GM19372 (cell line): ENCODE data around the gene CCDC57.

Source experiments
- ATAC-seq: cut with Tn5 transposase; IDR thresholded peaks from one replicate; pipeline ENCODE4 v1.9.1; 2021; ENCODE audit warnings: mild to moderate bottlenecking, low read depth, moderate library complexity; ENCODE audit not compliant: unreplicated experiment

The CCDC57 gene

DNA sequence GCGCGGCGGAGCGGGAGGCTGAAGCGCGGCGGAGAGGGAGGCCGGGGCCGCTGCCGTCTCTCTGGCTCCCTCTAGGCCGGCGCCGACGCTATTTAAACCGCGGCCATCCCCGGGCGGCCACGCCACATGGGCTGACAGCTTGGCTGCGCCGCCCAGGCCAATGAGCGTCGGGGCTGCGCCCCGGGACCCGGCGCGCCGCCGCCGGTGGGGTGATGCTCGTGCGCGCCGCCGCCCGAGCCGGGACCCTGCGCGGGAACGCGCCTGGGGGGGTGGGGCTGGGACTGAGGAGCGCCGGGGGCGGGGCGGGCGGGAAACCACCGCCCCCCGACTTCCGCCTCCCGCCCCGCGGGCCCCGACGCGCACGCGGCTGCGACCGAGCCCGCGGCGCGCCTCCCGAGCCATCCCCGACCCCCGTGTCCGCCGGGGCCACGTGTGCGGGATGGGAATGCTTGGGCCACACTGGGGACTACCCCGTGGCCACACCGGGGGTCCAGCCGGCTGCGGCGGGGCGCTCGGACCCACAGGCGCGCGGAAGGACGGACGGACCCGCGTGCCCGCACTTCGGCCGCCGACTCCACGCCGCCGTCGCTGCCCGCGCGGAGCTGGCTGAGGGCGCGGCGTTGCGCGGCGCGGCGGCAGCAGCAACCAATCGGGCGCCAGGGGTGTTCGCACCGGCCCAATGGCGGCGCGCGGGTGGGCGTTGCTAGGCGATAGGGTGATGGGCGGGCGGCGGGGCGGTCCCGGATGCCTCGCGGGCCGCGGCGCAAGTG lies 114.3 kb downstream of the CCDC57 start, which contains the start of gene FASN:
TSS of gene FASN (minus strand) at position 68 of the 770 bp plus-strand sequence. CDS start 1,791 bp downstream, outside the sequence.
- ATAC-seq = peak; percentile 61

DNA sequence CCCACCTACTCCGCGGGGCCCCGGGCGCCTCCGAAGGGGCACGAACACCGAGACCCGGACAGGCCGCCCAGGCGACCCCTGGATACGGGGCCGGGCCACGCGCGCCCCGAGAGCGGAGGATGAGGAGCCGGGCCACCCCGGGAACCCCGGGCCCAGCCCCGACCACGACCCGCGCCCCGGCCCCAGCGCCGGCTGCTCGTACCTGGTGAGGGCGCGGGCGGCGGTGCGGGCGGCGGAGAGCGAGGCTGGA lies 114.8 kb downstream of the CCDC57 start:
- no peak for ATAC-seq

DNA sequence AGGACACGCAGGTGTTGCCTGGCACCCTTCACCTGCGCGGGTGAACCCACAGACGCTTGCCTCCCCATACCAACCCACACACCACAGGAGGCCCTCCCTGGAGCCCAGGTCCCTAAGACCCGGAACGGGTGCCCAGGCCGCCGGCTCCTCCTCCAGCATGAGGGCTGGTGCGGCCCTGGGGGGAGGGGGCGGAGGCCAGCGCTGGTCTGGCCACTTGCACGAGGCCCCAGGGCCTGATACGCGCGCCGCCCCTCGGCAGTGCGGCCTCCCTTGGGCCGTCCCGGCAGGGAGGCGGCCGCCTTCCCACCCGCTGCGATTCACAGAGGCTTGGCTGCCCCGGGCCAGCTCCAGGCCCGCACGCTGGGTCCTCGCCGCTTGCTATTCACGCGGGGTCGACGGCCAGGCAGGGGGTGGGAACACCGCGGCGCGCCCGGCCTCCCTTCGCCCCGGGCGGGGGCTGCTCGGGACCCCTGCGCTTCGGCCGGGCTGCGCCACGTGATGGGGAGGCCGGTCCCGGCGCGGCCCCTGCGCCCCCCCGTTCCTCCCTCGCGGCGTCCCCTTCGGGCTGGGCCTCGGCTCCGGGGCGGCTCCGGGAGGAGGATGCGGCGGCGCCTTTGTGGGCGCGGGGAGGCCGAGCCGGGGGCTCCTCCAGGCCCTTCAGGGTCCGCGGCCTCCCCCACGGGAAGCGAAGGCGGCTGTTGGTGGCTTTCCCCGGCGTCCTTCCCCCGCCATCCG lies 115.3 kb downstream of the CCDC57 start:
- peak; percentile 2 for ATAC-seq

DNA sequence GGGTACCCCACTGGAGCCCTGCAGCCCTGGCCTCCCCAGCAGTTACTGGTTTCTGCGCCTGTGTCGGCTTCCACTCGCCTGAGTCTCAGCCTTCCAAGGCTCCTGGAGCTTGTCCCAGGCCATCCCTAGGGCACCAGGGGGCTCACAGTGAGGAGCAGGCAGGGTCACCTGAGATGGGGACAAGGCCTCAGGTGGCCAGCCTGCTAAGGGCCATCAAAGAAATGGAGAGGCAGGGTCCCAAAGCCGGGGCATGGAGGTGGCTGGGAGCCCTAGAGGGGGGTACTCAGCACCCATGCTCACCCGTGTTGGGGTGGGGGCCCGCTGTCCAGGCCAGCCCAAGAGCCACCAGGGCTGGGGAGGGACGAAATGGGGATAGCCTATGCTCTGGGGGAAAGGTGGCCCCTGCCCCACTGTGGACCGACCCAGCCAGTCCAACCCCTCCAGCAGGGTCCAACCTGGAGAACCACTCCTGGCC lies 115.9 kb downstream of the CCDC57 start:
- ATAC-seq = no peak

DNA sequence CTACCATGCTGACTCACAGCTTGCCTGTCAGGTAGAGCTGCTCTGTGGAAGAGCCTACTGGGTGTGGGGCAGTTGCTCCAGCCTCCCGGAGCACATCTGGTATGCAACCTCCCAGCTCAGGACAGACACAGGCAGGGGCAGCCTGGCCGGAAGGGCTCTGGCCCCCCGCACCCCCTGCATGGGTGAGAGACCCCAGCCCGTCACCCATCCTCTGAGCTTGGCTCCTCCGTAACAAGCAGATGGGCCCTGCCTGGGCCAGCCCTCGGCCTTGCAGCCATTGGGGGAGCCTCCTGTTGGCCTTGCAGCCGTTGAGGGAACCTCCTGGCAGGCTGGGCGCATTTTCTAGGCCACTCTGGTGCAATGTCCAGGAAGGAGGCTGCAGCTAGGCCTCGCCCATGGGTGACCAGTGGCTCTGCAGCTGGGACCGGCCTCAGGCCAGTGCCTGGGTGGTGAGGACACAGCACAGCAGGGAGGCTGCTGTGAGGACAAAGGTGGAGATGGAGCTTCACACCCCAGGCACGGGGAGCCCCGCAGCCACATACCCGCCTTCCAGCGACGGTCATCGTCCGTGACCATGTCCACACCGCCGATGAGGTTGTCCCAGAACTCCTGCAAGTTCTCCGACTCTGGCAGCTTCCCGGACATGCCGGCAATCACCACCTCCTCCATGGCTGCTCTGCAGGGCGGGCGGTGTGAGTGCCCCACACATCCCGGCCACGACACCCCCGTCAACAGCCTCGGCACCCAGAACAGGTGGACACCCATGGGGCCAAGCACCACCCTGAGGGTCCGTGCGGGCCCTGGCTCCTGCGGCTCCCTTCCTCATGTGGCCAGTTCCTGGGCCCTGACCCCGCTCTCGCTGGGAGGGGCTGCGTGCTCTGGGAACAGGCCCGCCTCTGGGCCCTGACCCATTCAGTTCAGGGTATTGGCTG lies 116.6 kb downstream of the CCDC57 start:
- no peak for ATAC-seq

DNA sequence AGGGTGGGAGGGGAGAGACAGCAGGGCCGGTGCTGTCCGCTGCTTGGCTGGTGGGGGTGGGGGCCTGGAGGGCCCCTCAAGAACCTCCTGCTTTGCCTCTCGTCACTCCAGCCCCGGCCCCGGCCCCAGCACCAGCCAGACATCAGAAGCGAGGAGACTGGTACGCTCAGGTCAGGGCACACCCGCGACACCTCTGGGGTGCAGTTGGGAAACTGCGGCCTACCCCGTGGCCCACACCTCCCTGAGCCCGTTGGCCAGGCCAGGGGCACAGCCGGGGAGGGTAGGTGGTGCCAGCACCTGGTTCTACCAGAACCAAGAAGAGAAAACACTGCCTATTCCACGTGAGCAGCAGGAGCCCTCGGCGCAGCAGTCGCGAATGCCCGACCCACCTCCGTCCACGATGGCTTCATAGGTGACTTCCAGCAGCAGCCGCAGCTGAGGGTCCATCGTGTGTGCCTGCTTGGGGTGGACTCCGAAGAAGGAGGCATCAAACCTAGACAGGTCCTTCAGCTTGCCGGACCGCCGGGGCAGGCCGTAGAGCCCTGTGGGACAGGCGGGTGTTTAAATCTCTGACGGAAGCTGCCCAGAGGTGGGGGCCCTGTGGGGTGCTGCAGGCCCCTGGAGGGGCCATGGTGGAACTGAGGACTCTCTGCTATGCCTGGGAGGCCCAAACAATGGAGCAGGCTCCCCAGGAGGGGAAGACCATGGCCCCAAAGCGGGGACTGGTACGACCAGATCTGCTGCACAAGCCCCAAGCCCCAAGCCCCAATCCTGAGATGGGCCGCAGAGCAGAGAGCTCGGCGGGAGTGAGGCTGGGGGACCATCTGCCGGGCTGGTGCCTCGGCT lies 117.5 kb downstream of the CCDC57 start:
- no peak for ATAC-seq

DNA sequence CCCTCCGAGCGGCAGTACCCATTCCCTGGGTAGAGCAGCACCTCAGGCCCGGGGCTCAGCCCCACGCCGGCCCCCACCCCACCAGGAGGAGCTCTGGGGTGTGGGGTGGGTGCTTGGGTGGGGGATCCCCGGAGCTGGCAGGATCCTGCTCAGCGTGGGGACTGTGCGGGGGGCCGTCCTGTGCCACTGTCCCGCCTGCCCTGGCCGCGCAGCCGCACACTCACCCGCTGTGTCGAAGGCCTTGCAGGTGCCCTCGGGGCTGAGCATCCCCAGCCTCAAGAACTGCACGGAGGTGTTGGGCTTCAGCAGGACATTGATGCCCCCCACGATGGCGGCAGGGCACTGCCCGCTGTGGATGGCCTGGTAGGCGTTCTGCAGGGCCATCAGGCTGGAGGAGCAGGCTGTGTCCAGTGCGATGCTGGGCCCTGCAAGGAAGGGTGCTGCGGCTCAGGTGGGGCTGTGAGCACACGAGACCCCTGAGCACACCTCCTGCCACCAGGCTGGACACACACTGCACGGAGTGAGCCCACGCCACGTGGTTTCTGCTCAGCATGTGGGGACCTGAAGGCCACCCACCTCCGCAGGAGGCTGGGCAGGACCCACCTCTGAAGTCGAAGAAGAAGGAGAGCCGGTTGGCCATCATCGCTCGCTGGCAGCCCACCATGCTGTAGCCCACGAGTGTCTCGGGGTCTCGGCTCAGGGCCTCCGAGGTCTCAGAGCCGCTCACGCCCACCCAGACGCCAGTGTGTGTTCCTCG lies 119.5 kb downstream of the CCDC57 start:
- ATAC-seq = no peak

DNA sequence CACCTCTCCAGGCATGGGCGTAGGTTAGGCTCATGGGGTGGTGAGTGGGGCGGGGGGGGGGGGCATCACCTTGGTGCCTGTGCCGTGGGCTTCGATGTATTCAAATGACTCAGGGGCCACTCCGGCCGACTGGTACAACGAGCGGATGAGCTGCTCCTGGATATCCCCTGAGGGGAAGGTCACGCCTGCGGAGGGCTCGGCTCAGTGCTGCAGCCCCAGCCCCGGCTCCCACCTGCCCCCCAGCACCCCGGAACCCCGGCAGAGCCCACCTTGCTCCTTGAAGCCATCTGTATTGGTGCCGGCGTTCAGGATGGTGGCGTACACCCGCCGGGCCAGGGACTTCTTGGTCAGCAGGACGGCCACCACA lies 120.0 kb downstream of the CCDC57 start:
- ATAC-seq = no peak

DNA sequence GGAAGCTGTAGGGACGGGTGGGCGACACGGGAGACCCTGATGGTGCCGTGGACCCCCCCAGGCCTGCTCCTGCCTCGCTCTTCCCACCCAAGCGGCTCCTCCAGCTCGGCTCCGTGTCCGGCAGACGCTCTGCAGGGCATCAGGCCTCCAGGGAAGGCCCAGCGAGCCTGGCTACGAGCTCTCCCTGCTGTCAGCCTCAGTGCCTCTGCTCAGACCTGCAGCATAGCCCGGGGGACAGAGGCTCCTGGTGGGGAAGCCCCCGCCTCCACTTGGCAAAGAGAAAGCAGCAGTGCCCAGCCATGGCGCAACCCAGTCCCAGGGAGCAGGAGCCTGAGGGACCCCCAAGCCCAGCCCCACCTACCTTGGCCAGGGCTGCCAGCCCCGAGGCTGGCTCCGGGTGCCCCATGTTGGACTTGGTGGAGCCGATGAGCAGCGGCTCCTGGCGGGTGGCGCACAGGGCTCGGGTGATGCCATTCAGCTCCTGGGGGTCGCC lies 120.5 kb downstream of the CCDC57 start:
- ATAC-seq = no peak

DNA sequence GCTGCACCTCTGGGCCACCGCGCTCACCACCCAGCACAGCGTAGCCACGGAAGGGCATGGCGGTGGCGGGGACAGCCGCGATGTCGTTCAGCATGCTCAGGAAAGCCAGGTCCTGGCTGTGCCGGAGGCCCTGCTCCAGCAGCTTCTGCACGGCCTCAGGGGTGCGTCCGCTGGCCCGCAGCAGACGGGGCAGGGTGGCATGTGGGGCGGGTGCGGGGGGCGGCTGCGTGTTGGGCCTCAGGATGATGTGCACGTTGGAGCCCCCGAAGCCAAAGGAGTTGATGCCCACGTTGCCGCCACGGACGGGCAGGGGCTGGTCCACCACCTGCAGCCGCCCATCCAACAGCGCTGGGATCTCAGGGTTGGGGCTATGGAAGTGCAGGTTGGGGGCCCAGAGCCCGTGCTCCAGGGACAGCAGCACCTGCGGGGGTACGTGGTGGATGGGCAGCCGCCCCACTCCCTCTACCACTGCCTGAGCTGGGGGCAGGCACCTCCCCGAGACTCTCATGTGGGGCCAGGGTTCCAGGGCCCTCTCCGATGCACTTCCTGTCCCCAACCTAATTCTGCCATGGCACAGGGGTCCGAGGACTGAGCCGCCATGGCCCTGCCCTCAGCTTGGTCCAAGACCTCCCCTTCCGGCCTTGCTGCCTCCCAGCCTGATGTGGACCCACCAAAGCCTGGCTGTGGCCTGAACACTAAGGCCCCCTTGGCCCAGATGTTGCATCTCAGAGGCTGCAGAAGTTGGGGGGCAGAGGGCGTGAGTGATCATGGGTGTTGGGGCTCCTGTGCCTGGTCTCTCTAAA lies 121.2 kb downstream of the CCDC57 start:
- no peak for ATAC-seq

DNA sequence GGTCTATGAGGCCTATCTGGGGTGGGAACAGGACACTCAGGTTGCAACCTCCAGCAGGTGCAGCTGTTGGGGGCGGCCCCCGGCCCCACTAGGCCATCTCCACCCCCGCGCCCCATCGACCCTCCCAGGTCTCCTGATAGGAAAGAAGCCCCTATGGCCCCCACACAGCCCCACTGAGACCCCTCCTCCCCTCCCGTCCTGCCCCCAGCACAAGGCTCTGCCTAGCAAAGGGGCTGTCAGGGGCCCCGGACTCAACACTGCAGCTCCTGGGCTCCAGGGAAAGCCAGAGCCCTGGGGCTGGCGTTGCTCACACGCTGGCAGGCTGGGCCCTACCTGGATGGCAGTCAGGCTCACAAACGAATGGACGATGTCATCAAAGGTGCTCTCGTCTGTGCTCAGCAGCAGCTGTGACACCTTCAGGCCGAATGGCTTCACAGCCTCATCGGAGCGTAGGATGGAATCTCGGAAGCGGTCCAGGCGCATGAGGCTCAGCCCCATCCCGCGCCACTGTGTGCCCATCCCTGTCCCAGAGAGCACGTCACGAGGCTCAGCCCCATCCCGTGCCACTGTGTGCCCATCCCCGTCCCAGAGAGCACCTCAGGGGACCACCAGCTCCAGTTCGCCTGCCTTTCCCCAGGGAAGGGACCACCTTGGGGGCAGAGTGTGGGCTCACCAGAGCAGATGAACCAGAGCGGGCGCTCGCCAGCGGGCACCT lies 121.9 kb downstream of the CCDC57 start:
- ATAC-seq = no peak

DNA sequence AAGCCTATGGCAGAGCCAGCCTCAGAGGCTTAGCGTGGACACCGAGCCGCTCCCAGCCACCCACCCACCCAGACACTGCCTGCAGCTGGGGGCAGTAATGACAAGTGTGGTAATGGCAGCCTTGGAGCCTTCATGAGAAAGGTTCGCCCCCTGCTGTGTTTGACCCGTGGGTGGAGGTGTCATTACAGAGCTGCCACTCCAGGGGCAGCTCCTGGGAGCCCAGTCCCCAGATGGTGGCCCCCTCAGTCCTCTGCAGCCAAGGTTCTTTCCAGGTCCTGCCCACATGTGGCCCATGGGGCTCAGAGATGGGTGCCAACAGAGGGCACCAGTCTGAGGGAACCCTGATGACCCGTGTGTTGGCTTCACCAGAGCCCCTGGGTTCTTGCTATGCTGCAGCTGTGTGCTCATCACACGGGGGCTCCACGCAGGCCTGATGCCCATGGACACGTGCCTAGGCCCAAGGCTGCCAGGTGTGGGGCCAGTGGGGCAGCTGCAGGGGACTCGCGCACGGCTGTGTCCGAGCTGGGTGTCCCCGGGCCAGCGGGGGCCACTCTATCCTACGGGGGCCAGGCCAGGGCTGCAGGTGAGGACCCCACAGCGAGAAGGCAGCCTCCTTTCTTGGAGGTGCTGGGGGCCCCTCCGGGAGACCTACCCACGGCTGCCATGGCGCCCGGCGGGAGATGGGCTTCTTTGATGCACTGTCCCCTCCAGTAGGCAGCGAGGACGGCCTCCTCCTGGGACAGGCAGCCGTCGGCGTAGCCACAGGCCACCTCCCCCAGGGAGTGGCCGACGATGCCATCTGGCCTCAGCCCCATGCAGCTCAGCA lies 122.7 kb downstream of the CCDC57 start:
- ATAC-seq = no peak

DNA sequence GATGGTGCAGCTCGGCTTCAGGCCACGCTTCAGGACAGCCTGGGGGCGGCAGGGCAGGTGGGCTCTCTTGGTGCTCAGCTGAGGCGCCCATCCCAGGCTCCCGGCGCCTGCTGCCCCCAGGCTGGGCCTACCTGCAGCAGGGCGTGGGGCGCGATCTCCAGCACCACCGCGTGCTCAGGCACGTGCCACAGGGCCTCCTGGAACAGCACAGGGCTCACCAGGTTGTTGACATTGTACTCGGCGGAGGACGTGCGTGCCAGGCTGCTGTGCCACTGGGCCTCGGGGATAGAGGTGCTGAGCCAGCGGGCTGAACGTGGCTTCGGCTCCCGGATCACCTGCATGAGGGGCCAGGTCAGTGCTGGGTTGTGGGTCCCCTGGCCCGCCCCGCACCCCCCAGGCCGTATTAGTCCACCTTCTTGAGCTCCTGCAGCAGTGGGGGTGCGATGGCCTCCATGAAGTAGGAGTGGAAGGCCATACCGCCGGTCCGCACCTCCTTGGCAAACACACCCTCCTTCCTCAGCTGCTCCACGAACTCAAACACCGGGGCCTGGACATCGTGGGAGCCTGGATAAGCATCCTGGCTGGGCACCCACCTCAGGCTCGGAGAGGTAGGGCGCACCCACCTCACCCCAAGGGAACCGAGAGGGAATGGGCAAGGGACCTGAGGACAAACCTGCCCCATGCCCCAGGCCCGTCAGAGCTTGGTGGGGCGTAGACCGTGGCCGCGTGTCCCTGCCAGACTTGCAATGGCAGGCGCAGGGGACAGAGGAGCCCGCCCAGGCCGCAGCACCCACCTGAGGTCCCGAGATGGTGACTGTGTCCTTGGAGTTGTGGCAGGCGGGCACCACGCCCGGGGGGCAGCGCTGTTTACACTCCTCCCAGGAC lies 123.6 kb downstream of the CCDC57 start:
- ATAC-seq = no peak

DNA sequence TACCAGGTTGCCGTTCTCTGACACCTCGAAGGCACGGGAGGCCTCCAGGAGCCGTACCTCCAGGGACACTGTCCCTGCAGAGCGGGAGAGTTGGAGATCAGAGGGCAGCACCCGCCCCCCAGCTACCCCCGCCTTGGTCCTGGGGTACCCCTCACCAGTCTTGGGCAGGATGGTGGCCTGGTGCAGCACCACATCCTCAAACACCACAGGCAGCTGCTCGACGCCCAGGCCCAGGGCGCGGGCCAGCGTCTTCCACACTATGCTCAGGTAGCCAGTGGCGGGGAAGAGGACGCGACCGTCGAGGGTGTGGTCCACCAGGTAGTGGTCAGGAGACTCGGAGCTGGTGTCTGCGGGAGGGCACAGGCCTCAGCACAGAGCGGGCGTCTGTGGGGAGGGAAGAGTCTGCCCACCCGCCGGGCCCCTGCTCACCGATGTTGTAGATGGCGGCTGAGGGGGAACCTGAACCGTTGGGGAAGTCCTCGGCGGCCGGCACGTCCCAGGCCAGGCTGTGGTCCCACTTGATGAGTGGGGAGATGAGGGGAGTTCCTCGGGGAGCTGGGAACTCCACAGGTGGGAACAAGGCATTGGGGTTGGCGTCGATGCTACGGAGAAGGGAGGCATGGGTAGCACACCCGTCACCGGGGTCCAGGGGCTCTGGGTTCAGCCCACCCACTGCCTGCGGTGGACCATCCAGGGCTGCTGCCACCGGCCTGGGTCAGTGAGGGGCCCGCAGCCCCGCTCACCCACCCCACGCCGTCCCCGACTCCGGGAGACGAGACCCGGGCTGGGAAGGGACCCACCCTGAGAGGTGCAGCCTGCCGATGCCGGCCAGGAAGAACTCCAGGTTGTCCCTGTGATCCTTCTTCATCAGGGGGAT lies 124.4 kb downstream of the CCDC57 start:
- ATAC-seq = no peak
